NCI-H1694 (cell line): Measurements from ENCODE around the gene GRM8.

Source experiments
- DNase-seq: peaks from one replicate; lab custom pipeline; 2025; lab: John Stamatoyannopoulos, UW

The GRM8 gene

DNA sequence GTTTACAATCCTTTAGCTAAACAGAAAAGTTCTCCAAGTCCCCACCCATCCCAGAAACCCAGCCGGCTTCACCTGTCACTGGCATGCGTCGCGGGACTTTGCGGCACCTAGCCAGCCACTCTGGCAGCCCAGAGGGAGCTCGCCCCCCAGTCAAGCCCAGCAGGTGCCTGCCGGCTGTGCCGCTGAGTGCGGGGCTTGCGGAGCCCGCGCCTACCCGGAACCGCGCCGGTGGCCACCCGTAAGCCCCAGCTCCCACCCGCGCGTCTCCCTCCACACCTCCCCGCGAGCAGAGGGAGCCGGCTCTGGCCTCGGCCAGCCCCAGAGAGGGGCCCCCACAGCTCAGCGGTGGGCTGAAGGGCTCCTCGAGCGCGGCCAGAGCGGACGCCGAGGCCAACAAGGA is 446.1 kb downstream of the GRM8 start:
- DNase-seq: no peak

DNA sequence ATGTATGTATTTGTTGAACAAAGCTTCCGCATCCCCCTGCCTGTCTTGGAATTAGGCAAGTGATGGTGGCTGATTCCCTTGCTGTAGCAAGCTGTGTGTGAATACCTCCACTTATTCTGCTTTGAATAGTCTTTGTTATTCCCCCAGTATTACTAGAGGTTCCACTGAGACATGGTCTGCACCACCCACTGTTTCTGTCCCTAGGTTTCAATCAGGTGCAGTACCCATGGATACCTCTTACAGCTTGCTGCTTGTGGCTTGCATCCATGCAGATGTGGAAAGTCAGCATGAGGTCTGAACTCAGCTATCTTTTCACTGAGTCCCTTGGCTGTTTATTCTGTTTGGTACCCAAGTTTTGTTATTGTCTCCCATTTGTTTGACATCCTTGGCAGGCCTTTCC is 447.4 kb downstream of the GRM8 start:
- DNase-seq: no peak

DNA sequence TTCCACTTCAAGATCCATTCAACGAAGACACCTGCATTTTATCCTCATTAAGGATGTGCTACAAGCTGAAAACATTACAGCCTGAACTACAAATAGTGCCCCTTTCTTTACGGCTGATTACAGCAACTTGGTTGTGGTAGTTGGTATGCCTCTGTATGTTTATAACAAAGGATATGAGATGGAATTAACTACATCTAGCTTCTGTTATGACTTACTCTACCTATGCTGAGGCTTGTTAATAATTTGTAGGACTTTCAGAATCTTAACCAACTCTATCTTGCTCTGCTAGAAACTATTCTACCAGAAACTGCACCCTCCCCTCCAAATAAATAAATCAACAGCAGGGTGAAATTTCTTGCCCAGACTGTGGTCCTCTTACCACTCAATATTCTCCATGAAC is 448.1 kb downstream of the GRM8 start:
- no peak for DNase-seq

DNA sequence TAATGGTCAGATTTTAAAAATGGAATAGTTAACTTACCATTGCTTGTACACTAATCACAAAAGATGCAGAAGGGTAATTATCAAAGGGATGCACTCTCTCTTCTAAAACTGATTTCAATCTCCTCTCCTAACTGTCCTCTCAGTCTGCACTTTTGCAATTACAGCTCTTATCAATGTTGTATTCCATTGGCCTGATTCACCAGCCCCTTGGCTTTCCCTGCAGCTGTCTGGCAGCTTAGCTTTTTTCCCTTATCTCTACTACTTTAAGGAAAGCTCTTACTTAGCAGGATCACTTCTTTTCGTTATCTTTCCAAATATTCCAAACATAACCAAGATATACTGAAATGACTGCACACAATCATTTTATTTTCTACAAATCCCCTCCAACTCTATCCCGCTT is 448.8 kb downstream of the GRM8 start:
- DNase-seq: no peak

DNA sequence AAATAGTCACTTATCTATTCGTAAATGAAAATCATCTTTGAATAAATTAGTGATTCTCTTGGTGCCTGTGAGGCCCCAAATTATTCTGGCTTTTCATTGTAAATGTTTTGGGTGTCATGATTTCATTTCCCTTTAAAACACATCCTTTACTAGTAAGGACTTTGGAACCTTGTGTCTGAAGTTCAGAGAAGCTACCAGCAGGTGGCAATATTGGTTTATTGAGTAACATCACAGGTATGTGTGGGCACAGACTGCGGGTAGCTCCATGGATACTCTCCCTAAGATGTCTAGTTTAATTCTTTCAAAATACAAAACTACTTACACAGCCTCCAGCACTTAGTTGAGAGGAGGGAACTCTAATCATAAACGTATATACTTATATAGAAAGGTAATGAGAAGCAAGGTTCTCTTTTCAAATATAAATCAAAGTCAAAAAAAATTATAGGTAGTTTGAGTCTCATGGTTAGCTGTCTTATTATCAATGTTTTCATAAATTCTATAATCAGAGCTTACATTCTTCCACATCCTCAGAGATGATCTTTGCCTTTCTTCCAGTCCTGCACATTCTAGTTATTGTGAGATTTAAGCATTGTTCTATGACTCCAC is 449.6 kb downstream of the GRM8 start:
- peak; percentile 86 for DNase-seq

DNA sequence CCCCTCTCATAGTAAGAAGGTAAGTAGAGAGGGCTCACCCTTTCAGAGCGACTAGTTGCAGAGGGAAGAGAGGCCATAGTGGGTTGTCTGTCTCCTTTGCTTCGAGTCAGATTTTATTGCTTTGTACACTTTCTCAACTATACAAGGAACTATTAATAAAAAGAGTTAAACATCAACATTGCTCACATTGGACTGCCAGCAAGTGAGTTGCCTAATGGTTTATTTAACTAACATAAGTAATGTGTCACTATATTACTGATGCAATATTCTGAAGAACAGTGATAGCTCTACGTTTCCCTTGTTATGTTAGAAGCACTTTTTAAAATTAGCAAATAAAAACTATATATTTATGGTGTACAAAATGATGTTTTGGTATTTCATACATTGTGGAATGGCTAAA is 451.0 kb downstream of the GRM8 start:
- no peak for DNase-seq

DNA sequence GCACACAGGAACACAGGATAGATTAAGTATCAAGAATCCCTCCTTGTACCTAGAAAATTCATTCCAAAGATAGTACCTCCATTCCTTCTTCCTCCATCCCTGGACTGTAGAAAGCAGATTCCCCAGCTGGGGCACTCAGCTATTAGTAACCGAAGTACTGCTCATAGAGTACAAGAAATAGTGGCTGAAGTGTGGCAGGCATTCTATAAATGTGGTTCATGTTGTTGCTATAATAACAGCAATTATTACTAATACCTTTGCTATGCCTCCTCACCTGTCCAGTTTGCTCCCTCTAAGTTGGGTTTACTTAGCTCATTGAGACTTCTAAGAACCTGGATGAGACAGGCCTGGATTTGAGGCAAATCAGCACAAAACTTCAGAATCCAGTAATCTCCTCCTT is 453.2 kb downstream of the GRM8 start:
- DNase-seq: no peak

DNA sequence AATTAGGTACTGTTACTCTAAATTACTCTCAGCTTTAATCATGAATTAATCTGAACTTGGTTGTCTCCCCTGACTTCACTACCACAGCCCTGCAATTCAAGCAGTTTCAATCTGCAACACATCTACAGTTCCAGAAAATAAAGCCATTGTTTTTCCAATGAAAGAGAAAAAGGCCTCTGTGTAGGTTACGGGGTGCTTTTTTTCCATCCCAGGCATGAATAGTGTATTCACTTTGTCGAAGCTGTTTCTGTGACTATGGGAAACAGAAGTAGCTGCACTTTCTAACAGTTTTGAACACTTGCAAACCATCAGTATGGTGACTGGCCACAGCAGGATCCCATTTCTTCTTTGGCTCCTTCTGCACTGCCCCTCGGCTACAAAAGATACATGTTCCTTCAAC is 460.2 kb downstream of the GRM8 start:
- DNase-seq: no peak

DNA sequence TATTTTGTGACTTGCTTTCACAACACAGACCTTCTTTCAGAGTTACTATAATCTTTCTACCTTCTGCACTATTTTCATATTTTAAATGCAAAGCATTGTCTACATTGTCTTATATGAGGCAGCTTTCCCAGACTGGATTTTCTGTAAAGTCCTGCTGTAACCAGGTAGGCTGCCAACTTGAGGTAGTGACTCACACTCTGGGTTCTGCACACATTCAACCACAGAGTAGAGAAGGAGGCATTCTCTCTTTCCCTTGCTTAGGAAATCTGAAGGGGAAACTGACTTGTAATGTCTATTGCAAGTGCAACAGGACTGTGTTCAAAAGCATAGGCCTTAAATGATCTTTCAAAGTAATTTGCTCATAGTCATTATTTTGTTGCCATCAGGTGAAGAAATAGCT is 461.4 kb downstream of the GRM8 start:
- no peak for DNase-seq

DNA sequence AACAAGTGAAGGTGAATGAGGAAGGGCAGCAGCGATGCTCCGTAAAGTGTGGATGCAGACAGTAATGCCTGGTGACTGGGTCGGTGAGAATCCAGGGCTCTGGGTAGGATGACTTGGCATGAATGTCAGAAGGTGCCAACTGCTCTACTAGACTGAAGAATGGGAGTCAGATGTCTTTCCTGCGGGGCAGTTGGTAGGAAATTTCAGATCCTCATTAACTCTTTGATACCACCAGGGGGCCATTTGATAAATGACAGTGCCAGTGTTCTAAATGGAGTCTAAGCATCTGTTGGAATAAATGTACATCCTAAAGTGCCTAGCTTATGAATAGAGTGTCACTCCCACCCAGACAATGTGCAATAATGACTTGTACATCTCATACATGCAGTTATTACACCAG is 462.0 kb downstream of the GRM8 start:
- peak; percentile 57 for DNase-seq

DNA sequence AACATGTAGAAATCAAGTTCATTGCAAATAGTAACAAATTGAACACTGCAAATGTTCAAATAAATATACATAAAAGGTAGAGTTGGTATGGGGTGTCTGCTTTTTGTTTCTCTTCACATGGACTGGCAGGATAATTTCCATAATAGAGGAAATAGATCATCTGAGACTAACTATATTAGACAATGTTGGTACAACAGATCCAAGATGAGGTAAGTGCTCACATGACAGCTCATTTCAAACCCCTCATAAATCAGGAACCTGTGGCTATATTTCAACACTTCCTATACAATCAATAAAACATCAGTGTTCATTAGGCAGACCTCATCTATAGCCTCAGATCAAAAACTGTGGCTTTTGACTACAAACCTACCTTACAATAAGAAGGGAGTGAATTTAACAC is 469.1 kb downstream of the GRM8 start:
- DNase-seq: no peak

DNA sequence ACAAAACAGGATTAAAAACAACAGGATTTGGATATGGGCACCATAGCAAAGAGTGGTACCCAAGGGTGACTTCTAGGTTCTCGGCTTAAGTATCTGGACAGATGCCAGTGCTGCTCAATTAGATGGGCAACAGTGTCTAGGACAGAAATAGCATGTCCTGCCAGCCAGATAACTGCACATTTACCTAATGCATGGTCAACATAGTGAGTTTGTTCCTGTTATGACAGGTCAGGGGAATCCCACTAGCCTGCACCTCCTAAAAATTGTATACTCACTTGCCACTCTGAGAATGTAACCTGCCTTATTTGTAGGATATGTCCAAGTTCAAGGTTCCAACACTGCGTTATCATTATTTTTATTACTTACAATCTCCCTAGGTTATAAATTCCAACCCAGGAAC is 471.7 kb downstream of the GRM8 start:
- DNase-seq: no peak

DNA sequence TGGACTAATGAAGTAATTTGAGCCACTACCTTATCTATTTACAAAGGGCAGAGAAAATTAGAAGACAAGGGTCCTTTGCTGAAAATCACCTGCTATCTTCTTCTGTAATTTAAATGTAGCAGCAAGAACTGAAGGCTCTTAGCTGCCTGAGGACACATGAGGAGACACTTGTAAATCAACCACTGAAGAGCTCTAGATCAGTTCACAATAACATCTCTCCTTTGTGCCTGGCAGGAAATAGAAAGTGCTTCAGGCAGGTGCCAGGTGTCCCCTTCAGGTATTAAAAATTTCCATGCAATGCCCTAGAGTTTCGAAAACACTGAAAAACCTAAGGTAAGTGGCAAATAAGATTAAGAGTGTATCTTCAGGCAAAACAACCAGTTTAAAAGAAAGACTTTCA is 474.6 kb downstream of the GRM8 start:
- no peak for DNase-seq

DNA sequence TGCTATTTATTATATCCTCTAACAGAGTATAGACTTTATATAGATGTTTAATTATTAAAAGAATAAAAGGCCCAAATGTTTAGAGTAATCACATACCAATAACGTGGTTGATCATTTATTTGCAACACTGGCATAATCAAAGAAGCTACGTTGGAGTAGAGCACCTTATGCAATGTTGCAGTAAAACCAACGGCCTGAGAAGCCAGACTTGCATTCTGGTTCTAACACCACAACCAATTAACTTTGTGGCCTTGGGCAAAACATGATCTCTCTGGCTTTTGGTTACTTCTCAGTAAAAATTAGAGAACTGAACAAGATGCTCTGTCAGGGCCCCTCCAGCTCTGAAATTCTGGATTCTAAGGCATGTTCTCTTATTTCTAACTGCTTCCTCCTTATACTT is 476.2 kb downstream of the GRM8 start:
- no peak for DNase-seq

DNA sequence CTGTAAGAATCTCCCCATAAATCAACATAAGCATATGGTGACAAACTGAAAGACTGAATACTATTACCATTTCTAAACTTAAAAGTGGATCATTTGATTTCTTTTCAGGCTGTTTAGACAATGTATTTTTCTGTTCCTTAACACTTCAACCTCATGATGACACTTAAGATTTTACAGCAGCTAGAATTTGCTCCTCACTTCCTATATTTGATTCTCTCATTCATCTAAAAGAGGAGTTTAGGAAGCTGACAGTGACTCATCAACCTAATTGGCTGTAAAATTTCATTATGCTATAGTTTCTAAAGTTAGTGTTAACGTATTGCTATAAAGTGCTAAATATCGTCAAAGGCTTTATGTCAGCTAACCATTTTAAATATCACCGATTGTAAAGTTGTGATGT is 478.7 kb downstream of the GRM8 start:
- DNase-seq: no peak

DNA sequence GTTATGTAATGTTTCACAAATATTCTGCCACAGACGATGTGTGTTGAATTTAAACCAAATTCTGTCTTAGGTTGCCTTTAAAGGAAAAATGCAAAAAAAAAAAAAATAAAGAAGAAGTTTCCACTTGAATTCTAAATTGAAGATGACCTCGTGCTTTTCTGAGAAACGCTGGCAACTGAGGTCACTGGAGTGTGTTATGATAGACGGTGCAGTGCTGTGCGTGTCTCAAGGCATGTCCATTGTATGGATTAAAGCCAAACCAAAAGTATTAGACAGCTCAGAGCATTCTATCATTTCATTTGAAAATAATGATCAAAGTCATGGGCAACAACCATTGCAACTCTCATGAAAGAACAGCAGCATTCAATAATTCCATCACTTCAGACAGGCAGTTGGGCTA is 483.9 kb downstream of the GRM8 start:
- no peak for DNase-seq

DNA sequence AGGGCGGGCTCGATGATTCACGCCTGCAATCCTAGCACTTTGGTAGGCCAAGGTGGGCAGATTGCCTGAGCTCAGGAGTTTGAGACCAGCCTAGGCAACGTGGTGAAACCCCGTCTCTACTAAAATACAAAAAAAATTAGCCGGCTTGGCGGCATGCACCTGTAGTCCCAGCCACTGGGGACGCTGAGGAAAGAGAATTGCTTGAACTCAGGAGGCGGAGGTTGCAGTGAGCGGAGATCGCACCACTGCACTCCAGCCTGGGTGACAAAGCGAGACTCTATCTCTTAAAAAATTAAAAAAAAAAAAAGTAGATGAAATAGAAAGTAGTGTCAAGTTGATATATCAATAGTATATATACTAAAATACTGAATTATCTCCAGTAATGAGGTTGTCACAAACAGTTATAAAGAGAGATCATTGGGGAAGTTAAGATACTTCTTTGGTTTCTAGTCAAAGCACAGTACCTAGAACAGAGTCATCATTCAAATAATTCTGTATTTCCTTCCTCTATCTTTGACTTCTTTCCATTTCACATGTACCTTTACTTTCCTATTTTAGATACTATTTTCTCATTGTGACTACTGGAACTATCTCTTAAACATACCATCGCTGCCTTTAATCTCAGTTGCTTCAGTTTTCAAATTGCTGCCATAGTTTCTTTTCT is 491.7 kb downstream of the GRM8 start:
- no peak for DNase-seq

DNA sequence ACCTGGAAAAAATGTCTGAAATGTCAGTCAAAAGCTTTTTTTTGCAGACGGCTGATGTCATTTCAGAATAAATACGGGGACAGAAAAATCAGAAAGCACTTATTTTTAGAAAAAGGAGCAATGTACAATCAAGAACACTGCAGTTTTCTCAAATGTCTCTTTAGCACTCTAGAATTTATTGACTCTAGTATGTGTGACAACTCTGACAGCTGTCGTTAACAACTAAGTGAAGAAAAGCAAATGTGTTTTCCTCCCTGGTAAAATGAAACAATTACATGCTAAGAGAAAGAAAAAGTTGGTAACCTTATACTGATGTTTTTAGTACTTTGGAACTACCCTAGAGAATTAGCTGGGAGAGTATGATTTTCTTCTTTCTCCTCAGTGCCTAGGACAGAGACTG is 497.4 kb downstream of the GRM8 start:
- DNase-seq: no peak

DNA sequence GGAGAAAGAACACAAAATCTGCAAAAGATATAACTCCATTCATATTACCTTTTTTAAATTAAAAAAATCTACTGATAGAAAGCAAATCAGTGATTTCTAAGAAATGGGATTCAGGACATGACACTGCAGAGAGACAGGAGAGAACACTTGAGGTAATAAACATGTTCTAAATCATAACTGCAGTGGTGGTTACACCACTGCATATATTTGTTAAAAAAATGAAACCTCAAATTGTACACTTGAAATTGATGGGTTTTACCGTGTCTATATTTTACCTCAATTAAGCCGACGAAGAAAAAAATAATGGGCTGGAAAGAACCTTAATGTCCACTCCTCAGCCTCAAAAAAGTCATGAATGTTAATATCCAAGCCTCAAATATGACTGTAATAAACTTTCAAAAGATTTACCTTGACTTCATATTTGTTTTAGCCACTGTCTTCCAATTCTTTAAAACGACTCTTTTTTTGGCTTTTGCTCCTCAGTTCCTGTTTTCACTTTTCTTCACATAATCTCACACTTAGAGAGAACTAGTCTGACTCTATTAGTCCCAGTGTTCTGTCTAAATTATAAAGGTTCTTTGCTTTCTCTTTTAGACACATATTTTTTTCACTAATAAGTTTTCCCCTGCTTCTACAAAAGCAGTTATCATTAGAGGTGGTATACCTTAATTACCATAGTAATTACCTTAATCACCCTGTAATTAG is 502.4 kb downstream of the GRM8 start:
- DNase-seq: no peak

DNA sequence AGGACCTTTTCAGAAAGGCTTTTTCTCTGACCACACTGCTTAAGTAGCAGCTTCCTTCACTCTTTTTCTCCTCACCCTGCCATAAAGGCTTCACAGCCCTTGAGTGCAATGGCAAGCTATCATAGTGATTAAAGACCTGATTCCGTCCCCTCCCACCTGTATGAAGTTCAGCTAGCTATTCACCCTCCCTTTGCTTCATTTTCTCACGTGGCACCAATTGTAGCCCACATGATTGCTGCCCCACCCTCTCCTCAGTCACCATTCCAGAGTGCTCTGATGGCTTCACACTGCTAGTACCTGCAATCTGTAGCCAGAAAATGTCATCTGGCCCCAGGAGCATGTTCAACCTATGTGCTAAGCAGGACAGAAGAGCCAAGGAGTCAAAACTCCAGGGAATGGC is 523.8 kb downstream of the GRM8 start:
- no peak for DNase-seq

DNA sequence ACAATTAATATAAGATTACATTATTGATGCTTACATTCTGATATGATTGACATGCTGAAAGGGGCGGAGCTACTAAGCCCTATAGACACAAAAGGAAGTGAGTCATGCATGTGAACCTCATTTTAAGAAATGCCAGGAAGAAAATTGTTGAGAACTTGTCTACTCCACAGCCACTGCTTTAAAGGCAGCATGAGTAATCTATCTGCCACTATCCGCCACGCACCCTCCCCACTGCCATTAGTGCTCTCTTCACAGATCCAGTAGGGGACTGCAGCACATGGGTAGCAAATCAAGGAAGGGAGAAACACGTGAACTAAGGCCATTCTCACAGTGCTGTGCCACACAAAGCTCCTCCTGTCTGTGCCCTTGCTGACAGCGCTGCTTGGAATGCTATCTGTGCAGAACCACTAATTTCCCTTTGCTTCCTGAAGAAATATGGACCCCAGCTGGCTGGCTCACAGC is 524.8 kb downstream of the GRM8 start:
- DNase-seq: no peak

DNA sequence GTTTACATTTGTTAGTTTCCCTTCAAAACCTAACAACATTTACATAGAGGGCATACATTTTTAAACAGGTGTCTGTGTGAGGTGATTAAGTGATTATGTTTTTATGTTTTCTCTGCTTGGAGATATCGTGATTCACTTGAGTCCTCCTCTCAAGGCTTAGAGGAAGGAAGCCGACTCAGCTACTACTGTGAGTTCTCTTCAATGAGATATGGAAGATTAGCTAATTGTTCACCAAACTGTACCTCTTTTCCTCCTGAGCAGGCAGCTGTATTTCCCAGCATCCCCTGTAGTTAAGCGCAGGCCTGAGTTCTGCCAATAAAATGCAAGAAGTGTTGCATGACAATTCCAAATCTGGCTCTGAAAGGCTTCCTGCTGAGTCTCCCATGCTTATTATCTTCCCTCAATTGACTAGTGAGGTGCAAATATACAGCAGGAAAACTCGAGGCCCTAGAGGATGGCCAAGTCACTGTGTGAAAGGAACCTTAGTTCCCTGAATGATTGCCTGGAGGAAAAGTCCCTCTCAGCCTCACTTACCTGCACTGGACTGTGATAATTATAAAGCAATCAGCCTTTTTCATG is 528.7 kb downstream of the GRM8 start:
- DNase-seq: no peak

DNA sequence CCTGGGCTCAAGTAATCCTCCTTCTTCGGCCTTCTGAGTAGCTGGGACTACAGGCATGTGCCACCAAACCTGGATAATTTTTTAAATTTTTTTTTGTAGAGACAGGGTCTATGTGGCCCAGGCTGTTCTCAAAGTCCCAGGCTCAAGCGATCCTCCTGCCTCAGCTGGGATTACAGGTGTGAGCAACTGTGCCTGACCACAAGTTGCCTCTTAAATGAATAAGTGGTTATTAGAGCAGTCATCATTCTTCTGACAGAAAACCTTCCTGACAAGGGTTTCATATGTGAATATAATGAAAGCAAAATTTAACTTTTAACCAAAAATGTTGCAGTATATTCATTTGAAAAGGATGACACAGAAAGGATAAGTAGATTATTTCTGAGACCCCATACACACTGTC is 532.5 kb downstream of the GRM8 start:
- DNase-seq: no peak
